ENCODE measurements around the gene HK3.
A peak's percentile ranks its signal among the peaks of the same experiment; 100 is the strongest.

Gene HK3

DNA sequence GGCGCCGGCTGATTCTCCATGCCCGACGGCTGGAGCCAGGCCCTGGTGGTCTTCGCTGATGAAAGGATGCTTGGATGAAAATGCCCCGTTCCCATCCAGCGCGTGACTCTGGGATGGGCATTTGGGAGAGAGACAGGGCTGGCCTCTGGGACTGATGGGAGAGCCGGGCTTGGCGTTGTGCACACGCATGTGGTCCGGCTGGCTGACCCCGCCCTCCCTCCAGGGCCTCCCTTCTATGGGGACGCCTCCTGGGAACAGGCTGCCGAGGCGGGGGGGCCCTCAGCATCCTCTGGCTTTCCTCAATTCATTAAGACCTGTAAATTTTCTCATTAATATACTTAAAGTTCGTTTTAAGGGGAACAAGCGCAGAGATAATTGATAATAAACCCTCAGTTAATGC lies 52.0 kb downstream of the HK3 start:
- DNase-seq: no peak

DNA sequence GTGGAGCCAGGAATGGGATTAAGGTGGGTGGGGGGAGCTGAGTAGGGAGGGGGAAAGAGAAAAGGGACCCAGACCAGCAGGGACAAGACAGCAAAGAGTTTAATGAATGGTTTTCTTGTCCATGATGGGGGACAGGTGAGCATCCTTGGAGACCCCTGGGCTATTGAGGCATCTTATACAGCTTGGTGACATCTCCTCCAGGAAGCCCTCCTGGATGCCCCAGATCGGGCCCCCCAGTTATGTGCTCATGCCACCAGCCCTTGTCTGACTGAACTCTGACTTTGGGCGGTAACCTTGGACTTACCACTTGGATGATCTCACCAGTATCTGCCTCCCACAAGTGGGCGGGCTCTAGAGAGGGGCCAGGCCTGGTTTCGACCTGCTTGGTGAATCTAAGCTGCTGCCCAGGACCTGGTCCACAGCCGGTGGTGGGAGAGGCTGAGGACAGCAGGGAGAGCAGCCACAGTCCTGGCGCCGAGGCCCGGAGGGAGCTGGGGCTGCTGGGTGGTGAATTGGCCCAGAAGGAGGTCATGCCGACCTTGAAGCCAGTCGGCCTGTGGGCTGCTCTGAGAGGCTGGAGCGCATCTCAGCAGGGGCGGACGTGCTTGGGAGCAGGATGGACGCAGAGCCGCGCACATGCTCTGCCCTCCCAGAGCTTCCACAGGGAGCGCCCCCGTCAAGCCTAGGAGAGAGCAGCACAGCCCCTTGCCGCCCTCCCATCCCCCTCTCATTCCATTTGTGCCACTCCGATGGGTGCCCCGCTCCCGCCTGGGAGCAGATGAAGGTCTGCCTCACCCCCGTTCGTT lies 52.6 kb downstream of the HK3 start:
- DNase-seq: no peak

DNA sequence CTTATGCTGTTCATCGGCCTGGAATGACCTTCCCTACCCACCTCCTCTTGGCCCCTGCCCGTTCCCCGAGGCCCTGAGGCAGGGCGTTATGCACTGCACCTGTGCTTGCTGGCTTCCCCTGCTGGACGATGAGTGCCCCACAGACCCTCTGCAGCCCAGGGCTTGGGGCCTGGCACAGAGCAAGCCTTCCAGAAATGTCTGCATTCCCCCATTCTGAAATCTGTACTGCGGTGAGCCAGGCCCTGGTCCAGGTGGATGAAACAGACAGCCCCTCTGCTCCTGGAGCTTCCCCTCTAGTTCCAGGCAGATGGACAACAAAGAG lies 53.8 kb downstream of the HK3 start:
- no peak for DNase-seq

DNA sequence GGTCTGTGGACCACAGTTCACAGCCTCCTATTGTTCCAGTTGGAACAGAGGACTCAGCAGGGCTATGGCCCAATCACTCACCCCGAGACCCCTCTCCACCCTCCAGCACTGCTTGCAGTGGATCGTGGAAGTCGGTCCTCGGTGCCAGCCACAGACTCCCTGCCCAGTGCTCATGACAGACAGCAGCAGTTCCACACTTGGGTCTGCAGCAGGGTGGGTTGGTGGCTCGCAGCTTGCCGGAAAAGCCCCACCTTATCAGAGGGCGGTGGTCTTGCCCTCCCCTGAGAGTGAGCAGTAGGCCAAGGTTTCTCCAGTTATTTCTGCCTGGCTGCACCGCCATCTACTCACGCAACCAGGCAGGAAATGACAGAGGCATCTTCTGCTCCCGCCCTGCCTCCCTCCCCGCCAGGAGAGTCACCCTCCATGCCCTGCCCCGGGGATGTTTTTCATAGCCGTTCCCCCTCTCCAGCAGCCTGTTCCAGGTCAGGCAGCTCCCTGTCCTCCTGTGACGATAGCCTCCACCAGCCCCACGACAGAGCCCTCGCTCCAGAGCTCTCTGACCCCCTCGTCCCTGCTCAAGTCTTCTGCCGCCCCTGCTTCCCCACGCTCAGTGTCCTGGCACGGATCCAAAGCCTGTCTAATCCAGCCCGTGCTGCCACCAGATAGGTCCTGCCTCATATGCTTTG lies 54.3 kb downstream of the HK3 start:
- DNase-seq: no peak

DNA sequence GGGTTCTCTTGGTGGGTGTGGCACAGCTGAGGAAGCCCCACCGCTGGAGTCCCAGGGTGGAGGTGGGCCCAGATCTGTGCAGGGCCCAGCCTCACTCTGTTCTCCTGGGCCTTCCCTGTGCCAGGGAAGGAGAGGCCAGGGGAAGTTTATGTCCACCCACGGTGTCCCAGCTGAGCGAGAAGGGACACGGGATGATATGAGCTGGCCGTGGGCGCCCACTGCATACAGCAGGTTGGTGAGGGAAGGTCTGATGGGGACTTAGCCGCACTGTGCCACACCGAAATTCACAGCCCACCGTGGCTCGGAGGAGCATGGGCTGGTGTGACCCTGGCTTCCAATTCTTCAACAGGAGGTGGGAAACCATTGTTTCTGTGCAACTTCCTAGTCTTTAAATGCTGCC lies 54.9 kb downstream of the HK3 start:
- DNase-seq: no peak

DNA sequence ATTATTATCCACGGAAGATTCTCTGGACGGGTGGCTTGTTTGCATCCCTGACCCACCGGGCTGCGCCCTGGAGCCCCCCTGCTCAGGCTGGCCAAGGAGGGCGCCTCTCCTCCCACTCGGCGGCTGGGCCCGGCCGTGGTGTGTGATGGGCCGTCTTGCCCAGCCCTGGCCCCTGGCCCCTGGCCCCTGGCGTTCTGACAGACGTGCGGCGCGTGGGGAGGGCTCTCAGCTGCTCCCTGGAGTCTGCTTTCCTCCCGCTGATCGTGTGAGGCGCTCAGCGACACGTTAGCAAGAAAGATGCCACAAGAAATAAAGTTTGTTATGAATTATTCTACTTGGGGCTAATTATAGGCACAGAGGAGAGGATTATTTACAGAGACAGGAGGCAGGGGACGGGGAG lies 55.5 kb downstream of the HK3 start:
- DNase-seq: no peak

DNA sequence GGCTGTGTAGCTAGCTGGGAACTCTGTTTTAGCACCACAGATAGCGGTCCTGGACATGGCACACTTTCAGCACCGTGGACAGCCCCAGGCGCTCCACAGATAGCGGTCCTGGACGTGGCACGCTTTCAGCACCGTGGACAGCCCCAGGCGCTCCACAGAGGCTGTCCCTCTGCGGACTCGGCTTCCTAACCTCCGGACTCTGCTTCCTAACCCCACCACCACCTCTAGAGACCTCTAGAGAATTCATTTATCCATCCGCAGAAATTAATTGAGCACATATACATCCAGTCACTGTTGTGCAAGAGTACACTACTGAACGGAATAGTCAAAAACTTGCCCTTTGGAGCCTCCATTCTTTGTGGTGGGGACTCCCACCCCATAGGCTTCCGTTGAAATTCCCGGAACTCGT lies 61.4 kb downstream of the HK3 start:
- DNase-seq: peak; percentile 23

DNA sequence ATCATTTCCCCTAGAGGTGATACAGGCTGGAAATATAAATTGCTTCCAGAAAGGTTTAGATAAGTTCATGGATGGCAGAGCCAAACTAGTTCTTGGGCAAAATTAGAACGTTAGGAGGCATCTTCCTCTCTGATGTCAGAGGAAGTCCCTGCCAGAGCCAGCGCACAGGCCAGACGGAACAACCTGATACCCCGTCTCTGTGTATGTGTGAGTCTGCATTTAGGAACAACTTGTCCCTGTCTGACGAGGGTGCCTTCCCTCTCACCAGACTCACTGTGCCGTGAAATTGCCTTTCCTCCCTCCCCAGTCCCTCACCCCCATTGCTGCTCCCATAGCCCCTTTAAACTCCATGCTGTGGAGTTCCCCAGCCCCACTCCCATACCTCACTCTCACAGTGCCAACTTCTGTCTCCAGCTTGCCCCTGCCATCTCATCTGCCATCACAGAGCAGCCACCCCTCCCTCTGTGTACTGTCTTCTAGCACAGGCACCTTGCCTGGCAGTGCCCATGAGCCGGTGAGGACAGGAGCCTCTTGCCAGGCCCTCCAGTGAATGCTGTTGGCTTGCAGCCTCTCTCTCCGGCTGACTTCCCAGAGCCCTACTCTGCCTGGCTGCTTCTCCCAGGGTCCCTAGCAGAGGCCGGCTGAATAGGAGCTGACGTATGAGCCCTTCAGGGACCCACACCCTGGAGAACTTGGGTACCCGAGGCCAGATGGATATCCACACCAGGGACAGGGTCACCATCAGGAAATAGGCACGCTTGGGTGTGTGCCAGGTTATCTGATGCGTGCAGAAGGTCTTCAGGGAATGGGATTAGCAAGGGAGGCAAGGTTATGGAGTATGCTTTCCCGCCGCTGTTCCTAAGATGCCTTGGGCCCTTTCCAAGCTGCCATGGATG lies 62.1 kb downstream of the HK3 start:
- no peak for DNase-seq

DNA sequence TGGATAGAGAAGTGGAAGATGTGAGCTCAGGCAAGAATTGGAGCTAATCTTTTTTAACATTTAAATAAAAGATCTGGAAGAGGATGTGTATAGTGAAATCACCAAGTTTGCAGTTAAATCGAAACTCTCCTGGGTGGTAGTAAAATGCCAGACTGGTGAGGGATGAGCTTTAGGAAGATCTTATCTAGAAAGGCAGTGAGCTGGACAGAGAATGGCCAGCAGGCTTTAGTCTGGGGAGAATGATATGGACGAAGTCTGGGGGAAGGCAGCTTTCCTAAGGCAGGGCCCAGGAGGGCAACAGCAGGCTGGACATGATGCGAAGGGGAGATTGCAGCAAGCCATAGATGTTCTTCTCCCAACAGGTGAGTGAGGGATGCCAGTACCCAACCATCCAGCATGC lies 63.2 kb downstream of the HK3 start:
- no peak for DNase-seq

DNA sequence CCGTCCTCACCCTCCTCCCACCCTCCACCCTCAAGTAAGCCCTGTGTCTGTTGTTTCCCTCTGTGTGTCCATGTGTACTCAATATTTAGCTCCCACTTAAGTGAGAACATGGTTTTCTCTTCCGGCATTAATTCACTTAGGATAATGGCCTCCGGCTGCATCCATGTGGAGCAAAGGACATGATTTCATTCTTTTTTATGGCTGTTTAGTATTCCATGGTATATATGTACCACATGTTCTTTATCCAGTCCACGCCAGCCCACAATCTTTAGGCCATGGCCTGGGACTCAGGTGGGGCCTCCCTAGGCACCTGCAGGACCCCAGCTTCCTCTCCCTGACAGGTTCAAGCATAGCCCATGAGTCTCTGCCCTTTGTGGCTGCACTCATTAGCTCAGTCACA lies 65.9 kb downstream of the HK3 start:
- DNase-seq: no peak

DNA sequence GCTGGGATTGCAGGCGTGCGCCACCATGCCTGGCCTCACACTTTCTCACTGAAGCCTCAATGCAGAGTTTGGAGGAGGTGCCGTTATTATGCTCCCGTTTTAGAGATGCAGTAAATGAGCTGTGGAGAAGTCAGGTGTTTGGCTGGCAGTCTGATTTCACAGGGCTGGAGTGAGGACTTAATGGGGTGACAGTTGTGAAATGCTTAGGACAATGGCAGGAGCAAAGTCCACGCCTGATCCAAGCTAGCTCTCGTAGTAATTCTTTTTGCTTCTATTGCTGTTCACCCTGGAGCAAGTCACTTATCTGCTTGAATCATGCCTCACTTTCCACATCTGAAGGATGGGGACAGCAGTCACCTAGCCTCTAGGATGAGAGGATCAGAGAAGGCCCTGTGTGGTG lies 67.0 kb downstream of the HK3 start:
- DNase-seq: no peak

DNA sequence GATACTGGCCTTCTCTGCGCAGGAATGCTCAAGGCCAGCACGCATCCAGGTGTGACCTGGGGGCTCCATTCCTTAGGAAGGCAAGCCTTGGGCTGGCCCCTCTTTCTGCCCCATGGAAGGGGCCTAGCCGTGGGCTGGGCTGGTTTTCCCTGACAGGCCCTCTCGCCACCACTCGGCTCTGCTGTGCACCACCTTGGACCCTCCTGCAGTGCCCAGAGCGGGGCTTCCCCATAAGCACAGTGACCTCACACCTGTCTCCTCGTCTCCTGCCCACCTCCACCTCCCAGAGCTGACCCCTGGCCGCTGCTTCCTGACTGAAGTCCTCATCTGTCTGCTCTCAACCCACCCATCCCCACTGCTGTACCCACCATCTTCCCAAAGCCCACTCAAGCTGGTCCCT lies 67.7 kb downstream of the HK3 start:
- DNase-seq: no peak

DNA sequence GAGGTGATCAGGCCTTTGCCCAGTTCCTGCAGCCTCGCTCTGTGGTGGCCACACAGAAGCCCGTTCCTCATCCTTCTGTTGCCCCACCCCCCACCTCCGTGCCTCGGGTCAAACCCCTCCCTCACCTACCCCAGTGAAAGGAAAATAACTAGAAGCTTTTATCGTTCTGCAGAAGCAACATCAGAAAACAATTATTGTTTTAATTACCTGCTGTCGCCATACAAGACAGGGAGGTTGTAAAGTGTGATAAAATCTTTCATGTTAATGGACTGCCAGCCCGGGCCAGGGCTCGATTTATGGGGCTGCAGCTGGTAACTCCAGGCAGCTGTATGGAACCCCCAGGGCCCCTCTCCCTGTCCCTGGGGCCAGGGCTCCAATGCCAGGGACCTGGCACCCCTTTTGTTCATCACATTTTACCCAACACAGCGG lies 68.1 kb downstream of the HK3 start:
- DNase-seq: no peak

Measured in activated gamma-delta T cell (primary cell).